ENCODE measurements around the gene BMP7.
"Not testable (repeated sequence)": the region's sequence is repeated elsewhere in the genome, so short reads cannot be mapped to it uniquely, and the experiment has no call there.

The BMP7 gene

GRCh38 chr20:57165427-57166004 is 100.9 kb downstream of the BMP7 start:
- Histone ChIP-seq H3K27ac (ENCODE audit: insufficient read depth, low read length, poor library complexity, severe bottlenecking) (no peak overlapping the region), H3K4me1 (ENCODE audit: control insufficient read depth, insufficient read depth, low read length, poor library complexity, severe bottlenecking) (no peaks in the 10 kb centered on the region), H3K36me3 (ENCODE audit: control insufficient read depth, insufficient read depth, low read length) (no peaks in the 10 kb centered on the region), H3K27me3 (replicated peaks; ENCODE audit: control insufficient read depth, insufficient read depth, low read length, poor library complexity, severe bottlenecking) (no peaks in the 10 kb centered on the region), H3K4me3 (ENCODE audit: insufficient read depth, low read depth, low read length, poor library complexity, severe bottlenecking) (no peak overlapping the region), H3K9me3 (ENCODE audit: control insufficient read depth, low read length) (no peaks in the 10 kb centered on the region)
- no peak for DNase-seq

GRCh38 chr20:57164872-57165271 is 101.6 kb downstream of the BMP7 start:
- Histone ChIP-seq H3K4me1 (ENCODE audit: control insufficient read depth, insufficient read depth, low read length, poor library complexity, severe bottlenecking) (no peaks in the 10 kb centered on the region), H3K27me3 (replicated peaks; ENCODE audit: control insufficient read depth, insufficient read depth, low read length, poor library complexity, severe bottlenecking) (no peaks in the 10 kb centered on the region), H3K9me3 (ENCODE audit: control insufficient read depth, low read length) (no peaks in the 10 kb centered on the region), H3K36me3 (ENCODE audit: control insufficient read depth, insufficient read depth, low read length) (no peaks in the 10 kb centered on the region), H3K4me3 (ENCODE audit: insufficient read depth, low read depth, low read length, poor library complexity, severe bottlenecking) (no peak overlapping the region), H3K27ac (ENCODE audit: insufficient read depth, low read length, poor library complexity, severe bottlenecking) (no peak overlapping the region)
- DNase-seq = no peak

GRCh38 chr20:57163041-57163440 is 103.4 kb downstream of the BMP7 start:
- H3K4me3 ChIP-seq (ENCODE audit: insufficient read depth, low read depth, low read length, poor library complexity, severe bottlenecking) = no peak overlapping the region
- no peak overlapping the region for H3K27ac ChIP-seq (ENCODE audit: insufficient read depth, low read length, poor library complexity, severe bottlenecking)
- no peaks in the 10 kb centered on the region for H3K9me3 ChIP-seq (ENCODE audit: control insufficient read depth, low read length)
- DNase-seq = no peak
- no peaks in the 10 kb centered on the region for H3K36me3 ChIP-seq (ENCODE audit: control insufficient read depth, insufficient read depth, low read length)
- no peaks in the 10 kb centered on the region for H3K27me3 ChIP-seq (replicated peaks; ENCODE audit: control insufficient read depth, insufficient read depth, low read length, poor library complexity, severe bottlenecking)
- H3K4me1 ChIP-seq (ENCODE audit: control insufficient read depth, insufficient read depth, low read length, poor library complexity, severe bottlenecking) = no peaks in the 10 kb centered on the region

GRCh38 chr20:57162362-57162652 is 104.1 kb downstream of the BMP7 start:
- Histone ChIP-seq H3K4me1 (ENCODE audit: control insufficient read depth, insufficient read depth, low read length, poor library complexity, severe bottlenecking) (no peaks in the 10 kb centered on the region), H3K27me3 (replicated peaks; ENCODE audit: control insufficient read depth, insufficient read depth, low read length, poor library complexity, severe bottlenecking) (no peaks in the 10 kb centered on the region), H3K27ac (ENCODE audit: insufficient read depth, low read length, poor library complexity, severe bottlenecking) (no peak overlapping the region), H3K9me3 (ENCODE audit: control insufficient read depth, low read length) (no peaks in the 10 kb centered on the region), H3K36me3 (ENCODE audit: control insufficient read depth, insufficient read depth, low read length) (no peaks in the 10 kb centered on the region), H3K4me3 (ENCODE audit: insufficient read depth, low read depth, low read length, poor library complexity, severe bottlenecking) (no peak overlapping the region)
- DNase-seq = no peak

GRCh38 chr20:57161478-57162361 is 104.7 kb downstream of the BMP7 start:
- Histone ChIP-seq H3K36me3 (ENCODE audit: control insufficient read depth, insufficient read depth, low read length) (no peaks in the 10 kb centered on the region), H3K4me3 (ENCODE audit: insufficient read depth, low read depth, low read length, poor library complexity, severe bottlenecking) (no peak overlapping the region), H3K9me3 (ENCODE audit: control insufficient read depth, low read length) (no peaks in the 10 kb centered on the region), H3K4me1 (ENCODE audit: control insufficient read depth, insufficient read depth, low read length, poor library complexity, severe bottlenecking) (no peaks in the 10 kb centered on the region), H3K27ac (ENCODE audit: insufficient read depth, low read length, poor library complexity, severe bottlenecking) (no peak overlapping the region), H3K27me3 (replicated peaks; ENCODE audit: control insufficient read depth, insufficient read depth, low read length, poor library complexity, severe bottlenecking) (no peaks in the 10 kb centered on the region)
- DNase-seq = no peak

GRCh38 chr20:57160985-57161384 is 105.5 kb downstream of the BMP7 start:
- no peaks in the 10 kb centered on the region for H3K4me1 ChIP-seq (ENCODE audit: control insufficient read depth, insufficient read depth, low read length, poor library complexity, severe bottlenecking)
- H3K9me3 ChIP-seq (ENCODE audit: control insufficient read depth, low read length) = no peaks in the 10 kb centered on the region
- H3K4me3 ChIP-seq (ENCODE audit: insufficient read depth, low read depth, low read length, poor library complexity, severe bottlenecking) = no peak overlapping the region
- no peaks in the 10 kb centered on the region for H3K27me3 ChIP-seq (replicated peaks; ENCODE audit: control insufficient read depth, insufficient read depth, low read length, poor library complexity, severe bottlenecking)
- no peaks in the 10 kb centered on the region for H3K36me3 ChIP-seq (ENCODE audit: control insufficient read depth, insufficient read depth, low read length)
- H3K27ac ChIP-seq (ENCODE audit: insufficient read depth, low read length, poor library complexity, severe bottlenecking) = no peak overlapping the region
- no peak for DNase-seq

GRCh38 chr20:57159945-57160610 is 106.4 kb downstream of the BMP7 start:
- no peaks in the 10 kb centered on the region for H3K4me1 ChIP-seq (ENCODE audit: control insufficient read depth, insufficient read depth, low read length, poor library complexity, severe bottlenecking)
- H3K9me3 ChIP-seq (ENCODE audit: control insufficient read depth, low read length) = no peaks in the 10 kb centered on the region
- DNase-seq = no peak
- no peaks in the 10 kb centered on the region for H3K36me3 ChIP-seq (ENCODE audit: control insufficient read depth, insufficient read depth, low read length)
- no peak overlapping the region for H3K4me3 ChIP-seq (ENCODE audit: insufficient read depth, low read depth, low read length, poor library complexity, severe bottlenecking)
- H3K27ac ChIP-seq (ENCODE audit: insufficient read depth, low read length, poor library complexity, severe bottlenecking) = no peak overlapping the region
- H3K27me3 ChIP-seq (replicated peaks; ENCODE audit: control insufficient read depth, insufficient read depth, low read length, poor library complexity, severe bottlenecking) = no peaks in the 10 kb centered on the region

GRCh38 chr20:57159193-57159851 is 107.1 kb downstream of the BMP7 start:
- Histone ChIP-seq H3K9me3 (ENCODE audit: control insufficient read depth, low read length) (no peaks in the 10 kb centered on the region), H3K4me1 (ENCODE audit: control insufficient read depth, insufficient read depth, low read length, poor library complexity, severe bottlenecking) (no peaks in the 10 kb centered on the region), H3K4me3 (ENCODE audit: insufficient read depth, low read depth, low read length, poor library complexity, severe bottlenecking) (no peak overlapping the region), H3K27ac (ENCODE audit: insufficient read depth, low read length, poor library complexity, severe bottlenecking) (no peak overlapping the region), H3K36me3 (ENCODE audit: control insufficient read depth, insufficient read depth, low read length) (no peaks in the 10 kb centered on the region), H3K27me3 (replicated peaks; ENCODE audit: control insufficient read depth, insufficient read depth, low read length, poor library complexity, severe bottlenecking) (no peaks in the 10 kb centered on the region)
- DNase-seq = no peak

GRCh38 chr20:57158474-57158873 is 108.0 kb downstream of the BMP7 start:
- no peaks in the 10 kb centered on the region for H3K36me3 ChIP-seq (ENCODE audit: control insufficient read depth, insufficient read depth, low read length)
- no peak for DNase-seq
- no peaks in the 10 kb centered on the region for H3K4me1 ChIP-seq (ENCODE audit: control insufficient read depth, insufficient read depth, low read length, poor library complexity, severe bottlenecking)
- no peak overlapping the region for H3K4me3 ChIP-seq (ENCODE audit: insufficient read depth, low read depth, low read length, poor library complexity, severe bottlenecking)
- no peak overlapping the region for H3K27ac ChIP-seq (ENCODE audit: insufficient read depth, low read length, poor library complexity, severe bottlenecking)
- H3K9me3 ChIP-seq (ENCODE audit: control insufficient read depth, low read length) = no peaks in the 10 kb centered on the region
- no peaks in the 10 kb centered on the region for H3K27me3 ChIP-seq (replicated peaks; ENCODE audit: control insufficient read depth, insufficient read depth, low read length, poor library complexity, severe bottlenecking)

- not testable (repeated sequence) for H3K4me1 ChIP-seq (ENCODE audit: control insufficient read depth, insufficient read depth, low read length, poor library complexity, severe bottlenecking); H3K27ac ChIP-seq (ENCODE audit: insufficient read depth, low read length, poor library complexity, severe bottlenecking); H3K4me3 ChIP-seq (ENCODE audit: insufficient read depth, low read depth, low read length, poor library complexity, severe bottlenecking); H3K9me3 ChIP-seq (ENCODE audit: control insufficient read depth, low read length); H3K27me3 ChIP-seq (replicated peaks; ENCODE audit: control insufficient read depth, insufficient read depth, low read length, poor library complexity, severe bottlenecking); H3K36me3 ChIP-seq (ENCODE audit: control insufficient read depth, insufficient read depth, low read length); DNase-seq
These were observed 108.7 kb downstream of the BMP7 start for GRCh38 chr20:57157787-57158186.
